Testis (tissue), 2 donors: Measurements from ENCODE around the gene FXYD3.
"Not testable (repeated sequence)": the region's sequence is repeated elsewhere in the genome, so short reads cannot be mapped to it uniquely, and the experiment has no call there.

Source experiments
- POLR2A ChIP-seq: fragments of 450-650 bp; IDR thresholded peaks from one replicate; pipeline ENCODE4 v1.6.1; 2017; ENCODE audit warnings: antibody characterized with exemption, mild to moderate bottlenecking, moderate library complexity
- TF ChIP-seq, protein P1 (sequence below), 3 experiments: fragments of 450-650 bp in 2 of 3; fragments of 200-600 bp in 1 of 3; sonication (generic) in 1 of 3; IDR thresholded peaks; one replicate each; pipeline ENCODE4 v1.5.1; 2016 to 2019; ENCODE audit warnings: antibody characterized with exemption in 3 of 3, mild to moderate bottlenecking in 2 of 3, moderate library complexity in 1 of 3

DNA sequence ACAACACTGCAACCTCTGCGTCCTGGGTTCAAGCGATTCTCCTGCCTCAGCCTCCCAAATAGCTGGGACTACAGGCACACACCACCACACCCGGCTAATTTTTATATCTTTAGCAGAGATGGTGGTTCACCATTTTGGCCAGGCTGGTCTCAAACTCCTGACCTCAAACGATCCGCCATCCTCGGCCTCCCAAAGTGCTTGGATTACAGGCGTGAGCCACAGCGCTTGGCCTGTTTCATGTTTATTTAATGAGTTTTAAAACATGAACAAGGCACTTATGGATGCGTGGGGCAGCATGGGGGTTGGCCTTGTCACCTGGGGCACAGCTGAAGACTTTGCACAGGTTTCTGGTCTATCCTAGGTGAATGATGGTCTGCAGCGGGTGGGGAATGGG is 37.5 kb downstream of the FXYD3 start:
- not testable (repeated sequence) for TF ChIP-seq POLR2A
- TF ChIP-seq, protein P1, sequence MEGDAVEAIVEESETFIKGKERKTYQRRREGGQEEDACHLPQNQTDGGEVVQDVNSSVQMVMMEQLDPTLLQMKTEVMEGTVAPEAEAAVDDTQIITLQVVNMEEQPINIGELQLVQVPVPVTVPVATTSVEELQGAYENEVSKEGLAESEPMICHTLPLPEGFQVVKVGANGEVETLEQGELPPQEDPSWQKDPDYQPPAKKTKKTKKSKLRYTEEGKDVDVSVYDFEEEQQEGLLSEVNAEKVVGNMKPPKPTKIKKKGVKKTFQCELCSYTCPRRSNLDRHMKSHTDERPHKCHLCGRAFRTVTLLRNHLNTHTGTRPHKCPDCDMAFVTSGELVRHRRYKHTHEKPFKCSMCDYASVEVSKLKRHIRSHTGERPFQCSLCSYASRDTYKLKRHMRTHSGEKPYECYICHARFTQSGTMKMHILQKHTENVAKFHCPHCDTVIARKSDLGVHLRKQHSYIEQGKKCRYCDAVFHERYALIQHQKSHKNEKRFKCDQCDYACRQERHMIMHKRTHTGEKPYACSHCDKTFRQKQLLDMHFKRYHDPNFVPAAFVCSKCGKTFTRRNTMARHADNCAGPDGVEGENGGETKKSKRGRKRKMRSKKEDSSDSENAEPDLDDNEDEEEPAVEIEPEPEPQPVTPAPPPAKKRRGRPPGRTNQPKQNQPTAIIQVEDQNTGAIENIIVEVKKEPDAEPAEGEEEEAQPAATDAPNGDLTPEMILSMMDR (IDR thresholded peaks at IDR 0.05) = not testable (repeated sequence)
